ENCODE measurements around the gene CBY1.

The CBY1 gene

DNA sequence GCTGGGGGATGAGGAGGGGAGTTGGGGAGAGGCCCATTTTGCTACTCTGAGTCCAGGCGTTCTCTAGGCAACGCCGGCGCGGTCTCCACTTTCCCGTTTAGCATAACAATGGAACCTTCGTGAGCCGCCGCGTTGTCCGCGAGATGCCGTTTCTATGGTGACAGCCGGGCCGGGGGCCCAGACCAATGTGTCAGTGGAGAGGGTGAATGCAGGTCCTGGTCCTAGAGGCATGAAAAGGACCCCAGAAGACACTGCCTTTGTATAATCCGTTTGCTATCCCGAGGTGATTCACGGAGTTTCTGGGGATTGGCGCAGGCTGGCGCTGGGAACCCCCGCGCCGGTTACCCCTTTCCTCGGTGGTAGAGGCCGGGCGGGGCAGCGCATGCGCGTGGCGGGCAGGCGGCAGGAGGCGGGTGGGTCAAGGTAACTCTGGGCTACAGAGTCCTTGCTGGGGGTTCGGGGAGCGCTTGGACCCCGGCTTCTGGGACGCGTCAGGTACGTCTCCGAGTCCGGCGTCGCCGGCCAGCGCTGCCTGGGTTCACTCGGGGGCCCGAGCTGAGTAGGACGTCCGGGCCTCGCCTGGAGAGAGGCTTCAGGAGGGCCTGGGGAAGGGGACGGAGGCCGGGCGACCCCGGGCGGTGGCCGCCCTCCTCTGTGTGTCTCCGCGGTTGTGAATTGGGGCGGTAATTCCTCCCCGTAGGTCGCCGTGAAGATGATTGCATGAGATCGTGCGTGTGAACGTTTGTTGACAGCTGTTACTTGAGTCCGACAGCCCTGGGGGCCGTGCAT is at the start of gene CBY1, which contains the start of gene FAM227A:
CBY1 (plus strand) TSS at position 383 of the 789 bp plus-strand sequence. CDS start 11,417 bp downstream, outside the sequence.
FAM227A (minus strand) TSS at position 137 of the 789 bp plus-strand sequence. CDS start 6,224 bp downstream, outside the sequence.
- TF ChIP-seq, protein P1, sequence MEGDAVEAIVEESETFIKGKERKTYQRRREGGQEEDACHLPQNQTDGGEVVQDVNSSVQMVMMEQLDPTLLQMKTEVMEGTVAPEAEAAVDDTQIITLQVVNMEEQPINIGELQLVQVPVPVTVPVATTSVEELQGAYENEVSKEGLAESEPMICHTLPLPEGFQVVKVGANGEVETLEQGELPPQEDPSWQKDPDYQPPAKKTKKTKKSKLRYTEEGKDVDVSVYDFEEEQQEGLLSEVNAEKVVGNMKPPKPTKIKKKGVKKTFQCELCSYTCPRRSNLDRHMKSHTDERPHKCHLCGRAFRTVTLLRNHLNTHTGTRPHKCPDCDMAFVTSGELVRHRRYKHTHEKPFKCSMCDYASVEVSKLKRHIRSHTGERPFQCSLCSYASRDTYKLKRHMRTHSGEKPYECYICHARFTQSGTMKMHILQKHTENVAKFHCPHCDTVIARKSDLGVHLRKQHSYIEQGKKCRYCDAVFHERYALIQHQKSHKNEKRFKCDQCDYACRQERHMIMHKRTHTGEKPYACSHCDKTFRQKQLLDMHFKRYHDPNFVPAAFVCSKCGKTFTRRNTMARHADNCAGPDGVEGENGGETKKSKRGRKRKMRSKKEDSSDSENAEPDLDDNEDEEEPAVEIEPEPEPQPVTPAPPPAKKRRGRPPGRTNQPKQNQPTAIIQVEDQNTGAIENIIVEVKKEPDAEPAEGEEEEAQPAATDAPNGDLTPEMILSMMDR (IDR thresholded peaks at IDR 0.05), result no peak
- Histone ChIP-seq H3K27ac (peak within 1 kb of the TSS; percentile 83 to 90), H3K4me3 (peak within 1 kb of the TSS; percentile 98)
- DNase-seq (ENCODE audit: low spot score), result peak; percentile 89

DNA sequence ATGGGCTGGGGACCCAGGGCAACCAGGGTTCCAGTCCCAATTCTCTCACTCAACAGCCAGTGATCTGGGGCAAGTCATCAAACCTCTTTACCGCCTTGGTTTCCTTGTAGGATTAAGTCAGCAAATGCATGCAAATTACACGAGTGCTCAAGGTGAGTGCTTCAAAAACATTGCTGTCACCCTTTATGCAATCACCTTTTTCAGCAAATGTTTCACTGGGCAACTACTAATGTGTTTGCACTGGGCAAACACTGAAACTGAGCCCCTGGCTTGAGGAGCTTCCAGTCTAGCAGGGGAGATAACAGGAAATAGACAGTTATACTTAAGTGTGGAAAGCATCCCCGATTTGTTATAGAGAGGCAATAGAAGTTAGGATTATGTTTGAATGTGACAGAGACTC is 48.8 kb upstream of the CBY1 start:
- no peak overlapping the region for H3K4me3 ChIP-seq
- no peak overlapping the region for H3K27ac ChIP-seq
- no peak for DNase-seq (ENCODE audit: low spot score)
- TF ChIP-seq, protein P1 (IDR thresholded peaks at IDR 0.05), result no peak

DNA sequence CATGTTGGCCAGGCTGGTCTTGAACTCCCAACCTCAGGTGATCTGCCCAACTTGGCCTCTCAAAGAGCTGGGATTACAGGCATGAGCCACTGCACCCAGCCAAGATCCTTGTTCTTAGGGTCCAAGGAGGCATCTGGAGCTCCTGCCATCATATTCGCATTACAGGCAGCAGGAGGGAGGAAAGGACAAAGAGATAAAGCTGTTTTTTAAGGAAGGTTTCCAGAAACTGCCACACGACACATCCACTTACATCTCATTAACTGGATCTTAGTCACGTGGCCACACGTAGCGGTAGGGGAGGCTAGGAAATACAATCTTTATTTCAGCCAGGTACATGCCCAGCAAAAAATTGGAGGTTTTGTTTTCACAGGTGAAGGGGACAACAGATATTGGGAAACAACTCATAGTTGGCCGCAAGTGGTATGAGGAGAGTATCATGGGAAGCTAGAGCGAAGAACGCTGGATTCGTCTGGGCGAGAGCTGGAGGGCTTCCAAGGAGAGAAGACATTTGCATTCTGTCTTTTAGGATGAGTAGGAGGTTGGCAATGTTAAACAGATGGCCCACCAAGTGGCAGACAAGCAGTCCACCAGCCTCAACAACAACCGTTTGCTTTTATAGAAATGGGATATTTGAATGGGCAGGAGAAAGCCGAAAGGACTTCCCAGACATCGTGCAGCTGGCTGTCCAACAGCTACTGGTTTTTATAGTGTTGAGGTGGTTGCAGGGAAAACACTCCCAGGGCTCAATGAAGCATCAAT is 47.3 kb upstream of the CBY1 start:
- Histone ChIP-seq H3K27ac (no peak overlapping the region), H3K4me3 (no peak overlapping the region)
- DNase-seq (ENCODE audit: low spot score), result no peak
- TF ChIP-seq, protein P1 (IDR thresholded peaks at IDR 0.05), result no peak

DNA sequence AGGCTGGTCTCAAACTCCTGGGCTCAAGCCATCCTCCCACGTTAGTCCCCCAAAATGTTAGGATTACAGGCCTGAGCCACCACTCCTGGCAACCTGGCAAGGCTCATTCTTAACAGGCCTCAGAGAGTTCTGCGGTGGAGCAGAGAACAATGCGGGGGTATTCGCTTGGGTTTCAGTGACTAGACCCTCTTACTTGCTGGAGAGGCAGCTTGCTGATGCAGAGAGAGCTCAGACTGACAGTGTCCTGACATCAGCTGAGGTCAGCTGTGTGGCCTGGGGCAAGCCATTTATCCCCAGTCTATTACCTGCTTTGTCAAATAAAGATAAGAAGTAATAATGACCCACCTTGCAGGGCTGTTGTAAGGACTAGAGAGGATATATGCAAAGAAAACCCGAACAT is 46.2 kb upstream of the CBY1 start:
- no peak for DNase-seq (ENCODE audit: low spot score)
- Histone ChIP-seq H3K4me3 (no peak overlapping the region), H3K27ac (no peak overlapping the region)
- TF ChIP-seq, protein P1 (IDR thresholded peaks at IDR 0.05), result no peak

DNA sequence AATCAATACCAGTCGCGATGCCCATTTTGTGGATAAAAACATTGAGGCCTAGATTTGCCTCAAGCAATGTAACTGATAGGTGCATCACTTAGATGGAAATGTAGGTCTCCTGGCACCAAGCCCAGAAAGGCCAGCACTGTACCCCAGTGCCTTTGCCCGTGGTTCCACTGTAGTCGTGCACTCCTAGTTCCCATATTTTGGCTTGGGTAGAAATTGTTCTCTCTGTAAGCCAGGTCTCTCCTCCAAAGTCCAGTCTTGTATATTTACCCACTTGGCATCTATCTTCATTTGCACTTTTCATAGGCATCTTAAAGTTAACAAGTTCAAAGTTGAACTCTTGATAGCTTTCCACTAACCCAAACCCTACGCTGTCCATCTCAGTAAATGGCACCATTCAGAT is 44.9 kb upstream of the CBY1 start:
- no peak for DNase-seq (ENCODE audit: low spot score)
- no peak overlapping the region for H3K4me3 ChIP-seq
- H3K27ac ChIP-seq, result no peak overlapping the region

DNA sequence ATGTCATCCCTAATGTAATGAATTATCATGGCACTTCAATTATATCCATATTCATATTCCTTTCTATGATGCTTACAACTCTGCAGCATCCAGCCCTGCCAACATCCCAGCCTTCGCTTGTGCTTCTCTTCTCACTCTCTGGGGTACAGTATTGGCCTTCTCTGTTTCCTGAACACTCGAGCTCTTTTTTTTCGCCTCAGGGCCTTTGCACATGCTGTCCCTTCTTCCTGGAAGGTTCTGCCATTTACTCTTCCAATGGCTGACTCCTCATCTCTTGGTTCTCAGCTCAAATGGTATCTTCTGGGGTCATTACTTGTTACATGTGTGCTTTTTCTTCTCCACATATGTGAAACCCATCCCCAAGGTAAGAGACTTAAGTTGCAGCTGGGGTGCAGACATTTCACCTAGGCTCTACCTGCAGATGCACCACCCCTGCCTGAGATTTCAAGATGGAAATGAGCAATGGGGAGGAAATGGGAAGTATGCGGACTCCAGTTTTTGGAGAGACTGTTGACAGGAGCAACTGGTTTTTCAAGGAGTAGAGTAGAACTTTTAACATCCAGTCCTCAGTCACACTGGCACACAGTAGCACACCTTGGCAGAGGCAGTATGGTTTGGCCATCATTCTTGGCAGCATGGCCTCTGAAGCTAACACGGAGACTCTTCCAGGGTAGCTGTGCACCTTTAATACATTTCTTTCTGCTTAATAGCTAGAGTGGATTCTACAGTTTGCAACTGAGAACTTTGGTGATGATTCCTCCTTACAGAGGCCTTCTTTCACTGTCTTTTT is 44.0 kb upstream of the CBY1 start:
- TF ChIP-seq, protein P1 (IDR thresholded peaks at IDR 0.05), result no peak
- DNase-seq (ENCODE audit: low spot score), result no peak
- no peak overlapping the region for H3K27ac ChIP-seq
- no peak overlapping the region for H3K4me3 ChIP-seq

More for the DNA sequence above, 44.9 kb upstream of the CBY1 start:
- TF ChIP-seq, protein P1 (IDR thresholded peaks at IDR 0.05), result no peak
